K562 (cell line): ENCODE measurements around the gene OBSCN. TPM values are rescaled to one million over a fixed set of nuclear protein-coding genes. Genes with fewer than 3 reads are reported as not detected.

ENCODE experiments used
- ARID1B ChIP-seq: fragments of 450-650 bp; IDR thresholded peaks from 2 replicates; pipeline ENCODE4 v1.6.1; 2016; ENCODE audit warnings: antibody characterized with exemption, mild to moderate bottlenecking, inconsistent platforms
- ATF1 ChIP-seq, 2 experiments: fragments of 450-650 bp in 1 of 2; IDR thresholded peaks; 2 replicates each; pipeline ENCODE4 v1.6.1; 2016; ENCODE audit warnings: missing compliant biosample characterization in 1 of 2, missing genetic modification characterization in 1 of 2
- BCOR ChIP-seq: fragments of 450-650 bp; IDR thresholded peaks from 2 replicates; pipeline ENCODE4 v1.6.1; 2016
- CHCHD3 ChIP-seq: fragments of 250-450 bp; sonication (Bioruptor Pico); IDR thresholded peaks from 2 replicates; pipeline ENCODE4 v2.1.2; 2022; ENCODE audit warnings: mild to moderate bottlenecking
- GABPA ChIP-seq: fragments of 200-800 bp; sonication (Bioruptor generic); conservative IDR thresholded peaks from 2 replicates; pipeline ENCODE4 v1.6.1; 2016; ENCODE audit warnings: low read depth, missing genetic modification characterization, missing compliant biosample characterization
- GABPB2 ChIP-seq: fragments of 250-450 bp; sonication (Bioruptor Pico); conservative IDR thresholded peaks from 2 replicates; pipeline ENCODE4 v1.5.1; 2021; ENCODE audit warnings: mild to moderate bottlenecking
- HEY1 ChIP-seq: fragments of 250-450 bp; sonication (Bioruptor Pico); IDR thresholded peaks from 2 replicates; pipeline ENCODE4 v1.5.0; 2020; ENCODE audit warnings: mild to moderate bottlenecking, moderate library complexity, borderline replicate concordance
- HNRNPH1 ChIP-seq: fragments of 200-400 bp; formaldehyde crosslinking; optimal IDR thresholded peaks from 2 replicates; pipeline ENCODE3; 2017; ENCODE audit warnings: low read depth, mild to moderate bottlenecking, low read length, moderate library complexity
- KHSRP ChIP-seq: fragments of 450-650 bp; IDR thresholded peaks from 2 replicates; pipeline ENCODE4 v1.6.1; 2017
- KLF6 ChIP-seq: fragments of 250-450 bp; sonication (Bioruptor Pico); IDR thresholded peaks from 2 replicates; pipeline ENCODE4 v1.4.0; 2020; ENCODE audit warnings: mild to moderate bottlenecking, moderate library complexity, borderline replicate concordance
- MEF2D ChIP-seq: conservative IDR thresholded peaks from 2 replicates; pipeline ENCODE4 v1.6.1; 2016; ENCODE audit warnings: low read depth, missing genetic modification characterization, missing compliant biosample characterization
- NFATC3 ChIP-seq: fragments of 450-650 bp; IDR thresholded peaks from 2 replicates; pipeline ENCODE4 v1.6.1; 2017; ENCODE audit warnings: mild to moderate bottlenecking
- PHF21A ChIP-seq: fragments of 450-650 bp; IDR thresholded peaks from 2 replicates; pipeline ENCODE4 v1.6.1; 2017; ENCODE audit warnings: low read depth, borderline replicate concordance
- POLR3G ChIP-seq: IDR thresholded peaks from 2 replicates; pipeline ENCODE4 v1.6.1; 2011; ENCODE audit not compliant: insufficient read length, insufficient replicate concordance; ENCODE audit errors: extremely low read depth
- RB1 ChIP-seq: fragments of 450-650 bp; IDR thresholded peaks from 2 replicates; pipeline ENCODE4 v1.6.1; 2017; ENCODE audit warnings: low read depth, mild to moderate bottlenecking
- TCF7L2 ChIP-seq: fragments of 150-350 bp; IDR thresholded peaks from 2 replicates; pipeline ENCODE4 v1.6.1; 2016; ENCODE audit warnings: low read depth, mild to moderate bottlenecking, low read length, moderate library complexity
- ZBTB11 ChIP-seq, 3 experiments: fragments of 200-800 bp in 1 of 3; fragments of 250-450 bp in 1 of 3; fragments of 450-650 bp in 1 of 3; sonication (Bioruptor Pico) in 1 of 3; sonication (Bioruptor generic) in 1 of 3; formaldehyde crosslinking in 1 of 3; IDR thresholded peaks; 2 replicates each; pipeline versions ENCODE4 v1.6.1 to v1.8.0; 2016 to 2022; ENCODE audit warnings: mild to moderate bottlenecking in 2 of 3, missing genetic modification characterization in 2 of 3, missing compliant biosample characterization in 1 of 3, moderate library complexity in 1 of 3
- ZNF282 ChIP-seq: sonication (generic); formaldehyde crosslinking; IDR thresholded peaks from 2 replicates; pipeline ENCODE4 v1.8.1; 2023; ENCODE audit warnings: missing genetic modification reagents
- polyA plus RNA-seq, 8 experiments: library from polyadenylated mRNA; depleted of rRNA in 4 of 8; stranded (reverse) in 5 of 8; unstranded in 3 of 8; fragments of >200 nt; fragmentation: Nextera tagmentation in 2 of 8; fragmentation: Illumina TruSeq in 1 of 8; extraction: Ambion mirVana in 2 of 8; extraction: Trizol in 1 of 8; gene quantifications; 2 replicates each; pipeline versions ENCODE4 v1.2.1 to v1.2.3, GENCODE V29; 2011 to 2014; ENCODE audit warnings: inconsistent platforms in 1 of 8, missing spikeins in 1 of 8
- total RNA-seq, 7 experiments: library from RNA; depleted of rRNA in 6 of 7; stranded (reverse); fragments of >200 nt in 6 of 7; fragmentation: Illumina TruSeq in 2 of 7; extraction: Trizol in 2 of 7; gene quantifications; 2 replicates each; pipeline versions ENCODE4 v1.2.1 to v1.2.3, GENCODE V29; 2011 to 2021; ENCODE audit warnings: low replicate concordance in 1 of 7
- TF ChIP-seq, protein P1 (sequence below): sonication (generic); formaldehyde crosslinking; IDR thresholded peaks from 2 replicates; pipeline ENCODE4 v1.8.0; 2022; ENCODE audit warnings: missing genetic modification reagents, mild to moderate bottlenecking, moderate library complexity, borderline replicate concordance
- TF ChIP-seq, protein P2 (sequence below): IDR thresholded peaks from 2 replicates; pipeline ENCODE4 v1.6.1; 2011; ENCODE audit warnings: borderline replicate concordance, low read depth, mild to moderate bottlenecking, moderate library complexity, low read length; ENCODE audit not compliant: insufficient read depth, poor library complexity, severe bottlenecking

The OBSCN gene
- total and polyA plus RNA-seq, 9 of the 15 experiments (the other 6 are each of a cell fraction or from before 2014, with no cell fraction given): 0.18 to 19.7 (median 3.6) TPM

- no peak for TF ChIP-seq ARID1B
- no peak for TF ChIP-seq PHF21A
- TF ChIP-seq KLF6 (CRISPR knock-in tag): no peak
- no peak for TF ChIP-seq POLR3G
- TF ChIP-seq, protein P1, sequence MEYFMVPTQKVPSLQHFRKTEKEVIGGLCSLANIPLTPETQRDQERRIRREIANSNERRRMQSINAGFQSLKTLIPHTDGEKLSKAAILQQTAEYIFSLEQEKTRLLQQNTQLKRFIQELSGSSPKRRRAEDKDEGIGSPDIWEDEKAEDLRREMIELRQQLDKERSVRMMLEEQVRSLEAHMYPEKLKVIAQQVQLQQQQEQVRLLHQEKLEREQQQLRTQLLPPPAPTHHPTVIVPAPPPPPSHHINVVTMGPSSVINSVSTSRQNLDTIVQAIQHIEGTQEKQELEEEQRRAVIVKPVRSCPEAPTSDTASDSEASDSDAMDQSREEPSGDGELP (CRISPR knock-in tag): peak; percentile 46; the same call in 1 of the 2 replicates
- no peak for TF ChIP-seq GABPB2 (CRISPR knock-in tag)
- TF ChIP-seq ZNF282 (CRISPR knock-in tag): no peak
- TF ChIP-seq GABPA (tag): no peak
- TF ChIP-seq NFATC3: no peak
- TF ChIP-seq HNRNPH1: no peak
- TF ChIP-seq KHSRP: no peak
- TF ChIP-seq ZBTB11 (CRISPR knock-in tag; IDR thresholded peaks at IDR 0.05): peak in 1 of 3 experiments; percentile 60; a peak in 2 of 6 replicates
- TF ChIP-seq CHCHD3 (CRISPR knock-in tag): no peak
- TF ChIP-seq ATF1 (CRISPR knock-in tag; IDR thresholded peaks at IDR 0.05): no peak
- TF ChIP-seq ATF1 (tag; IDR thresholded peaks at IDR 0.05): peak; percentile 33
- TF ChIP-seq TCF7L2: no peak
- TF ChIP-seq HEY1 (CRISPR knock-in tag): no peak
- TF ChIP-seq, protein P2, sequence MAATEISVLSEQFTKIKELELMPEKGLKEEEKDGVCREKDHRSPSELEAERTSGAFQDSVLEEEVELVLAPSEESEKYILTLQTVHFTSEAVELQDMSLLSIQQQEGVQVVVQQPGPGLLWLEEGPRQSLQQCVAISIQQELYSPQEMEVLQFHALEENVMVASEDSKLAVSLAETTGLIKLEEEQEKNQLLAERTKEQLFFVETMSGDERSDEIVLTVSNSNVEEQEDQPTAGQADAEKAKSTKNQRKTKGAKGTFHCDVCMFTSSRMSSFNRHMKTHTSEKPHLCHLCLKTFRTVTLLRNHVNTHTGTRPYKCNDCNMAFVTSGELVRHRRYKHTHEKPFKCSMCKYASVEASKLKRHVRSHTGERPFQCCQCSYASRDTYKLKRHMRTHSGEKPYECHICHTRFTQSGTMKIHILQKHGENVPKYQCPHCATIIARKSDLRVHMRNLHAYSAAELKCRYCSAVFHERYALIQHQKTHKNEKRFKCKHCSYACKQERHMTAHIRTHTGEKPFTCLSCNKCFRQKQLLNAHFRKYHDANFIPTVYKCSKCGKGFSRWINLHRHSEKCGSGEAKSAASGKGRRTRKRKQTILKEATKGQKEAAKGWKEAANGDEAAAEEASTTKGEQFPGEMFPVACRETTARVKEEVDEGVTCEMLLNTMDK: peak; percentile 54
- no peak for TF ChIP-seq BCOR
- TF ChIP-seq RB1: 0 out of 2 replicates have a peak, but pooled peaks have one; percentile 33
- no peak for TF ChIP-seq MEF2D (tag)
Measured at GRCh38 chr1:228174482-228175315, 33.1 kb upstream of the OBSCN start (continued).
